HG03457 (cell line): ENCODE measurements around the gene MN1.
"Not testable (repeated sequence)": the region's sequence is repeated elsewhere in the genome, so short reads cannot be mapped to it uniquely, and the experiment has no call there.

Experiments
- ATAC-seq: cut with Tn5 transposase; IDR thresholded peaks from one replicate; pipeline ENCODE4 v1.9.1; 2021; ENCODE audit warnings: moderate number of reproducible peaks; ENCODE audit not compliant: unreplicated experiment

MN1 gene

GRCh38 chr22:27745809-27746208 is 55.7 kb downstream of the MN1 start:
- ATAC-seq = no peak

GRCh38 chr22:27745154-27745553 is 56.4 kb downstream of the MN1 start:
- ATAC-seq = no peak

- ATAC-seq = not testable (repeated sequence)
These were observed 57.5 kb downstream of the MN1 start for GRCh38 chr22:27744078-27744477.

GRCh38 chr22:27740202-27740748 is 61.3 kb downstream of the MN1 start:
- ATAC-seq = no peak

GRCh38 chr22:27737521-27737920 is 64.0 kb downstream of the MN1 start:
- ATAC-seq = no peak

GRCh38 chr22:27734066-27734465 is 67.5 kb downstream of the MN1 start:
- ATAC-seq = no peak

- ATAC-seq = no peak
These were observed 68.7 kb downstream of the MN1 start for GRCh38 chr22:27732841-27733240.

- ATAC-seq = no peak
These were observed 69.2 kb downstream of the MN1 start for GRCh38 chr22:27732391-27732790.

GRCh38 chr22:27731621-27732020 is 69.9 kb downstream of the MN1 start:
- no peak for ATAC-seq

- no peak for ATAC-seq
These were observed 70.7 kb downstream of the MN1 start for GRCh38 chr22:27730641-27731433.

GRCh38 chr22:27729246-27729645 is 72.3 kb downstream of the MN1 start:
- no peak for ATAC-seq

GRCh38 chr22:27727673-27728451 is 73.7 kb downstream of the MN1 start:
- ATAC-seq = no peak

GRCh38 chr22:27726686-27727449 is 74.7 kb downstream of the MN1 start:
- ATAC-seq = no peak

- ATAC-seq = no peak
These were observed 75.2 kb downstream of the MN1 start for GRCh38 chr22:27726331-27726685.

- ATAC-seq = no peak
These were observed 75.9 kb downstream of the MN1 start for GRCh38 chr22:27725661-27726060.

GRCh38 chr22:27724709-27725108 is 76.8 kb downstream of the MN1 start:
- ATAC-seq = no peak

- ATAC-seq = no peak
These were observed 77.4 kb downstream of the MN1 start for GRCh38 chr22:27724157-27724556.

- ATAC-seq = no peak
These were observed 77.8 kb downstream of the MN1 start for GRCh38 chr22:27723708-27724107.

GRCh38 chr22:27723158-27723557 is 78.4 kb downstream of the MN1 start:
- ATAC-seq = no peak

GRCh38 chr22:27720860-27721259 is 80.7 kb downstream of the MN1 start:
- ATAC-seq = no peak

- ATAC-seq = no peak
These were observed 81.9 kb downstream of the MN1 start for GRCh38 chr22:27719535-27720227.
